Stimulated activated naive CD8-positive, alpha-beta T cell treated with anti-CD3 and anti-CD28 coated beads, Interleukin-15, Interleukin-2, amounts not matched to agents 100 U/mL and 50 U/mL, for 24 hours (primary cell): ENCODE data around the gene RNF26.

Experiments used
- ATAC-seq: fragments of 150-1000 bp; cut with Tn5 transposase; one replicate; pipeline ENCODE4 v1.10.0; 2021
- DNase-seq: peaks from one replicate; pipeline ENCODE4 v3.0.0; 2021

Gene RNF26

GRCh38 chr11:119355091-119355843 is 20.9 kb downstream of the RNF26 start:
- DNase-seq, result no peak
- ATAC-seq, result no peak

- ATAC-seq, result peak; percentile 84
- peak; percentile 83 for DNase-seq
Measured at GRCh38 chr11:119356349-119357031, 22.2 kb downstream of the RNF26 start.

DNA sequence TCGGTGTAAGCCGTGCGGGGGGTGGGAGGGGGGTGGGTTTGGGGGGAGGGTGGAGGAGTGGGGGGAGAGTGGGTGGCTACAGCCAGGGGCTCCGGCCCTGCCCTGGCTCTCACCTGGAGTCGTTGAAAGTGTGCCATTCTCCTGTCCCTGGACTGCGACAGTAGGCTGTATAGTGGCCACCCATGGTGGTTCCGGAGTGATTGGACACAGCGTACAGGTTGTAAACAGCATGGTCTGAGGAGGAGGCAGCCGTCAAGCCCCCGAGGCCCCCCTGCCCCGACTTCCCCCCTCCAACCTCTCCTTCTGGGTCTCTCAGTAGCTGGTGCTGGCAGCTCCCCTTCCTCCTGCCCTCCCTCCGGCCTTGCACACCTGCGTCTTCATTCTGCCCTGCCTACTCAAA is 22.7 kb downstream of the RNF26 start:
- ATAC-seq, result no peak

GRCh38 chr11:119359365-119360214 is 25.3 kb downstream of the RNF26 start:
- DNase-seq, result no peak
- no peak for ATAC-seq

More for the DNA sequence above, 22.7 kb downstream of the RNF26 start:
- no peak for DNase-seq

- peak; percentile 40 for DNase-seq
- ATAC-seq, result peak; percentile 61
Measured at GRCh38 chr11:119361056-119361787, 26.9 kb downstream of the RNF26 start.

GRCh38 chr11:119361941-119362725 is 27.8 kb downstream of the RNF26 start:
- no peak for DNase-seq
- no peak for ATAC-seq

DNA sequence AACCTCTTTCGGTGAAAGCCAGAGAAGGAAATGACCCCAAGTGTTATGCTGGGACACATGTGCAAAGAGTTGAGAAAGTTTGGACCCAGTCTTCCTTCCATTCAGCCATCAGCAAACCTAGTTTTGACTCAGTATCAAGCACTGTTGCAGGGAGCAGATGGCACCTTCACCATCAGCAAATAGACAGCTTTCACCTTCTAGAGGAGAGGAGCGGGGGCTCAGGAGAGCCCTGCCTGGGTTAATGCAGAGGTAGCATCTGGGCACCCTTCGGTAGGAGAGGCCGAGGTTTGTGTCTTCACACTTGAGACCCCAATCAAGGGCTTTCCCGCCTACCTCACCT is 28.4 kb downstream of the RNF26 start:
- ATAC-seq (no peak), DNase-seq (no peak)

GRCh38 chr11:119363081-119363850 is 28.9 kb downstream of the RNF26 start:
- ATAC-seq, result no peak
- DNase-seq, result no peak

- DNase-seq (peak; percentile 68), ATAC-seq (peak; percentile 77)
Measured at GRCh38 chr11:119363851-119364590, 29.7 kb downstream of the RNF26 start.

DNA sequence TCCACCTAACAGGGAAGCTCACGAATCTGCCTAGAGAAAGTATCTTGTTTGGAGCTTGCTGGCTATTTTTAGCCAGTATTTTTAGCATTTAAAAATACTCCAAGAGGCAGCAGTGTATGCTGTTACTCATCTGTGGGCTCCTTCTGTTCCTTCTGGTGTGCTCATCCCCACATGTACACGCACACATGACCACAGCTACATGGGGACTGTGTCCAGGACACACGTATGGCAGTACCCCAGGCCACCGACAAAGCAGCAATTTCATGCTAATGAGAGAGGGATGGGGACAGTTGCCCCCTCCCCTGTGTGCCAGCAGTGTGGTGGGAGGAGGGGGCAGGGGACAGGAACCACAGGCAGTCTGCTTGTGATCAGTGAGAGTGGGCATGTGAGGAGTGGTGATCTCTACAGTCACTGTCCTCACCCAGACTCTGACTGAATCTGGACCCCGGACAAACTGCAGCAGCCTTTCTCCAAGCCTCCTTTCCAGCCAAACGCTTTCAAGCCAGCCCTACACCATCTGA is 30.8 kb downstream of the RNF26 start:
- no peak for ATAC-seq
- no peak for DNase-seq

DNA sequence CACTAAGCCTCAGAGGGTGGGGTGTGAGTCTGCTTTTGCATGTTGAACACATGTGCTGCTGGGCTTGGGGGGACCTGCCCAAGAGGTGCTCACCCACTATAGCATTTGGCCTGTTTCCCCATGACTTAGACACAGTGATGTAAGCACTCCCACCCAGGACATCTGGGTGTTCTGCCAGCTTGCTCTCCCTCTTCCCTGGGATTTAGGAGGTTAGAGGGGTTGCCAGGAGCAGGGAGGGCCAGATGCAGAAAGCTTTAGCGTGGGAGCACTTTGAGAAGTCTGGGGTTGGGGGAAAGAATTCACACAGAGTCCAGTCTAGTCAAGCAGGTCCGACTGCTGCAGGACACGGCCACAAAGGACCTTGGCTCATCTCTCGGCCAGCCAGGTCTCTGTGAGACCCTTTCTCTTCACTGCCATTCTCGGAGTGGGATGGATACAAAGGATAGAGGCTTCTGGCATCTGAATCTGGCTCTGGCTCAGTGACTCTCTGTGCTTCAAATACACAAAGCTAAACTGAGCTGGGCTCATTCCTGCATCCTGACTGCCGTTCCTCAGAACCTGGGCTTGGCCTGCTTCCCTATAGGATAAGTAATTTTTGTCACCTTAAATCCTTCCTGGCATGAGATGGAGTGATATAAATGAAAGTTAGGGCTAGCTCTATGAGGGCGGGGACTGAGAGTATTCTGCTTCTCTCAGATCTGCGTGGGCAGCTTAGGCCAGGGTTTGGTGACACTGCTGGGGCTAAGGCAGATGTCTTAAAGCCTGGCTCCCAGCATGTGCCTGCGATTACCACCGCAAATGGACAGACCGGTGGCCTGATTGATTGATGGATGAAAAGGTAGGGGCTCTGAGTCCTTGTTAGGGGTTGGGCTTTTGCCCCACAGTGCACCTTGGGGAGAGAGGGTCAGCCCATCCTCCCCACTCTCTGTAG is 32.6 kb downstream of the RNF26 start:
- no peak for ATAC-seq
- no peak for DNase-seq

DNA sequence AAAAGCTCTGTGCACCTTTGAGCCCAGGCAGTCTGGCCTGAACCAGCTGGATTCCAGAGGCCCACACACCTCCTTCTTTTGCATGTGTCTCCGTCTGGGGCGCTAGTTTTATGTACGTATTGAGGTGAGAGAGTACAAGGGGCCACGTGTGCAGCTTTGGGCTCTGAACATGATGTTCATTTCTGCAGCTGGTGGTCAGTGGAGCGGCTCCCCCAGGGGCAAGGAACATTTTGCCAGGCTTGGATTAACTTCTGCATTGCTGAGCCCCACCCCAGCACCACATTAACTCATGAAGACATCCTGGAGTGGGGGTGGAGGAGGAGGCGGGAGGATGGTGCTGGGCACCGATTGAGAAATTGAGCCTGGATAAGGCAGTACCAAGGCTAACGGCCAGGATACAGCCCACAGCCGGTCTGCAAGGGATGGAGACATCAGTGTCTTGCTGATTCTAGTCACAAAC is 33.4 kb downstream of the RNF26 start:
- no peak for DNase-seq
- ATAC-seq, result no peak

DNA sequence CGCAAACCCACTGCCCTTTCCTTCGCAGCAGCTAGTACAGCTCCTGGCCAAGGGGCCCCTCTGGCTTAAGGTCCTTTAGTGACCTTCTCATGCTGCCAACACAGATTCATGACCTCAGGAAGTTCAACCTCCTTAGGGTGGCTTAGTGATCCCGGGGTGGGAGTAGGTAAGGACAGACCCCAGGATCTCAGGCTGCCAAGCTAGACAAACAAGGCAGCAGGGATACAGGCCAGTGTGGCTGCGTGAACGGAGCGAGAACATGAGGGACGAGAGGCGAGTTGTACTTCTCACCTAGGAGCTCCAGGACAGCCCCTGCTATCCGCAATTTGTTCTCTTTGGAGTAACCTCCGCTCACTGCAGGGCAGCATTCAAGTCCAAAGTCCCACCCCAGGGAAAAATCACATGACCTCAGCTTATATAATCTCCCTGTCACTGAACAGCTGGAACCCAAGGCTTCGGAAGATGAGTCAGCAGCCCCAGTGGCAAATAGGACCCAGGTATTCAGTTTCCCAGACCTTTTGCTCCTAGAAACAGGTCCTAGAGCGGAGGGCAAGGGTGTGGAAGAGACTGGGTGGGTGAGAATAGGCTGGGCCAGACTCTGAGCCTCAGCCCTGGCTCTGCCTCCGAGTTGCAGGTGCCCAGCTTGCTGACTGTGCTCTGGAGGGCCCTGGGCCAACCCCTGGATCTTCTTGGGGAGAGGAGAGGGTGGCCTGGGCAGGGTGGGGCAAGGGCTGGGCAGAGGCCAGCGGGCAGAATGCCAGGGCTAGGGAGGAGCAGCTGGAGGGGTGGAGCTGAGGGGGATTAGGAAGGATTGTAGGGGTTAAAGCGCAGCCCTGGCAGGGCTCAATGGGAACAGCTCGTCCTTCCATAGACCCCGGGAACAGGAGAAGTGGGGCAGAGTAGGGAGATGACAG is 34.1 kb downstream of the RNF26 start:
- no peak for DNase-seq
- no peak for ATAC-seq

DNA sequence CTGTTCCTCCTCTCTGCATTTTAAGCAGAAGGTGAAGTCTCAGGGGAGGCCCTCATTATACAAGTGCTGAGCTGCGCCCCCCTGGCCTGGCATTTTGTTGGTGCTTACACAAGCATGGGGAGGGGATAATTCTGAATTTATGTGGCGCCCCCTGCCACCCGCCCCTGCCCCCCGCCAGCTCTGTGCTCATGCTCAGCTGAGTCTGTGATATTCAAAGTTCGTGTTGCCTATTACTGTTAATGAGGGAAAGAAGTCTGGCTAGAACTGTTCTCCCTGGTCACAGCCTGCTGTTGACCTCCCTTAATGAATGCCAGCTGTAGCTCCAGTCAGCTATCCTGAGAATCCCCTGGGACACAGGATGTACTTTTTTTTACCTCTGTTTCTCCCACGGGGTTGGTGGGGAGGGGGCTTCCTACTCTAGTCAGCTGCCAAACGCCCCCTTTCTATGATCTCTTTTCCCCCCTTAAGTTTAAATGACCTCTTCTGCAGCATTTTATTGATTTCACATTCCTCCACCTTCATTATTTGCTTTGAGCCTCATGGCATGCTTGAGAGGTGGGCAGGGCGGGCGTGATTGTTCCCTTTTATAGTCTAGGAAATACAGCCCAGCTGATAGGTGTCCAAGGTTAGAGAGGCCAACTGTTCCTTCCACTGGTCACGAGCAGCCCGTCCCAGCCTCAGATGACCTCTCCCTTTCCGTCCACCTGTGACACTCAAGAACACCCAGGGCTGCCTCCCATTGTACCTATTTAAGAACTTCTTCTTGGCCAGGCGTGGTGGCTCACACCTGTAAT is 35.0 kb downstream of the RNF26 start:
- DNase-seq, result no peak
- no peak for ATAC-seq

GRCh38 chr11:119370486-119371046 is 36.2 kb downstream of the RNF26 start:
- ATAC-seq, result no peak
- DNase-seq, result no peak

- DNase-seq (no peak), ATAC-seq (no peak)
Measured at GRCh38 chr11:119371067-119371601, 36.8 kb downstream of the RNF26 start.
